ENCODE results near the gene SAT2. TPM values are rescaled to one million over a fixed set of nuclear protein-coding genes. Genes with fewer than 3 reads are reported as not detected.
A peak's percentile ranks its signal among the peaks of the same experiment; 100 is the strongest.

SAT2 gene
- total and polyA plus RNA-seq, 2 of the 13 experiments (the other 11 are each of a cell fraction or from before 2014, with no cell fraction given): 37.6 to 93.7 TPM

DNA sequence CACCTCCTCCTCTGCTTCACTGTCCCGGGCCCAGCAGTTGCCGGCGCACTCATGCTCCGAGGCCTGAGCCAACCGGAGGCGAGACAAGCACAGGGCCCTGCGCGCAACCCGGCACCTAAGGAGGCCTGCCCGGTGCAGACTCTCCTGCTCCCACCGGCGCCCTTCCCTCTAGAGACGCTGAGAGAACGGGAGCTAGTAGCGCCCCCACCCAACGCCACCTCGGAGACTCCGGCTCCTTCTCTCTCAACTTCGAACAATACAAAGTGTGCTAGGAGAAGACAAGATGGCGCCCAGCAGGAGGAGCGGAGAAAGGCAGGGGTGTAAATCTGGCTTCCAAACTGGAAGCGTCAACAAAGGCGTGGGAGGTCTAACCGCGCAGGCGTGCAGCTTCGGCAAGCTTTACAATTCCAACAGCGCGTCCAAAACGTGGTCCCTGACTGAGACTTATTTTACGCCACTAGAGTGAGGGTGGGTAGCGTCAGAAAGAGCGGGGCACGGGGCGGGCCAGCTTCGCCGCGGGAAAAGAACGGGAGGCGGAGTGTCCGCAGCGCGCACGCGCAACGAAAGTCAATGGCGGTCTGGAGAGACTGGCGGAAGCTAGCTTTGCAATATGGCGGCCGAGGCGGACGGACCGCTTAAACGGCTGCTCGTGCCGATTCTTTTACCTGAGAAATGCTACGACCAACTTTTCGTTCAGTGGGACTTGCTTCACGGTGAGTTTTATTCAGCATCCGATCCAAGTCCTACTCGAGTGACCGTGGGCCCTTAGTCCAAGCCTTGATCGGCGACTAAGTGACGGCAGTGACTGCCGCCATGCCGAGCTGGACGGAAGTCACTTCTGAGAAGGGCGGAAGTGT, 44.1 kb downstream of the SAT2 start, which contains the start of gene MPDU1 (continued):
- TF ChIP-seq, protein P1, sequence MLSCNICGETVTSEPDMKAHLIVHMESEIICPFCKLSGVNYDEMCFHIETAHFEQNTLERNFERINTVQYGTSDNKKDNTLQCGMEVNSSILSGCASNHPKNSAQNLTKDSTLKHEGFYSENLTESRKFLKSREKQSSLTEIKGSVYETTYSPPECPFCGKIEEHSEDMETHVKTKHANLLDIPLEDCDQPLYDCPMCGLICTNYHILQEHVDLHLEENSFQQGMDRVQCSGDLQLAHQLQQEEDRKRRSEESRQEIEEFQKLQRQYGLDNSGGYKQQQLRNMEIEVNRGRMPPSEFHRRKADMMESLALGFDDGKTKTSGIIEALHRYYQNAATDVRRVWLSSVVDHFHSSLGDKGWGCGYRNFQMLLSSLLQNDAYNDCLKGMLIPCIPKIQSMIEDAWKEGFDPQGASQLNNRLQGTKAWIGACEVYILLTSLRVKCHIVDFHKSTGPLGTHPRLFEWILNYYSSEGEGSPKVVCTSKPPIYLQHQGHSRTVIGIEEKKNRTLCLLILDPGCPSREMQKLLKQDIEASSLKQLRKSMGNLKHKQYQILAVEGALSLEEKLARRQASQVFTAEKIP (CRISPR knock-in tag; IDR thresholded peaks at IDR 0.05; ENCODE audit: borderline replicate concordance): no peak
- TF ChIP-seq ZFY (CRISPR knock-in tag; IDR thresholded peaks at IDR 0.05) (peak; percentile 66), PHF8 (CRISPR knock-in tag; IDR thresholded peaks at IDR 0.05) (peak; percentile 93), ZNF501 (CRISPR knock-in tag; IDR thresholded peaks at IDR 0.05) (peak; percentile 86), ZNF263 (CRISPR knock-in tag; IDR thresholded peaks at IDR 0.05) (no peak; the same call in 1 of the 2 replicates), ZNF678 (CRISPR knock-in tag; IDR thresholded peaks at IDR 0.05) (0 out of 2 replicates have a peak, but pooled peaks have one; percentile 17), ARNT (IDR thresholded peaks at IDR 0.05) (no peak), KLF11 (CRISPR knock-in tag; IDR thresholded peaks at IDR 0.05) (0 out of 2 replicates have a peak, but pooled peaks have one; percentile 37), ZNF607 (CRISPR knock-in tag; IDR thresholded peaks at IDR 0.05; ENCODE audit: borderline replicate concordance) (peak; percentile 87; the same call in 1 of the 2 replicates), ZNF563 (CRISPR knock-in tag; IDR thresholded peaks at IDR 0.05) (no peak), MYC (CRISPR knock-in tag; IDR thresholded peaks at IDR 0.05; ENCODE audit: borderline replicate concordance) (peak; percentile 91), HNRNPUL1 (IDR thresholded peaks at IDR 0.05; ENCODE audit: low read depth, low read length) (no peak), KDM5A (IDR thresholded peaks at IDR 0.05; ENCODE audit: borderline replicate concordance, low read length) (peak; percentile 82), ATF7 (IDR thresholded peaks at IDR 0.05) (no peak), ATF7 (CRISPR knock-in tag; IDR thresholded peaks at IDR 0.05) (no peak), GFI1 (CRISPR knock-in tag; IDR thresholded peaks at IDR 0.05; ENCODE audit: borderline replicate concordance) (peak; percentile 59; the same call in 1 of the 2 replicates), ZEB1 (IDR thresholded peaks at IDR 0.05; ENCODE audit: insufficient replicate concordance, low read depth) (no peak), PHF5A (CRISPR knock-in tag; IDR thresholded peaks at IDR 0.05; ENCODE audit: low read depth, unreplicated experiment) (peak; percentile 55)
- TF ChIP-seq, protein P2, sequence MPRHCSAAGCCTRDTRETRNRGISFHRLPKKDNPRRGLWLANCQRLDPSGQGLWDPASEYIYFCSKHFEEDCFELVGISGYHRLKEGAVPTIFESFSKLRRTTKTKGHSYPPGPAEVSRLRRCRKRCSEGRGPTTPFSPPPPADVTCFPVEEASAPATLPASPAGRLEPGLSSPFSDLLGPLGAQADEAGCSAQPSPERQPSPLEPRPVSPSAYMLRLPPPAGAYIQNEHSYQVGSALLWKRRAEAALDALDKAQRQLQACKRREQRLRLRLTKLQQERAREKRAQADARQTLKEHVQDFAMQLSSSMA (CRISPR knock-in tag; IDR thresholded peaks at IDR 0.05): peak; percentile 88; the same call in 1 of the 2 replicates
- TF ChIP-seq, protein P3, sequence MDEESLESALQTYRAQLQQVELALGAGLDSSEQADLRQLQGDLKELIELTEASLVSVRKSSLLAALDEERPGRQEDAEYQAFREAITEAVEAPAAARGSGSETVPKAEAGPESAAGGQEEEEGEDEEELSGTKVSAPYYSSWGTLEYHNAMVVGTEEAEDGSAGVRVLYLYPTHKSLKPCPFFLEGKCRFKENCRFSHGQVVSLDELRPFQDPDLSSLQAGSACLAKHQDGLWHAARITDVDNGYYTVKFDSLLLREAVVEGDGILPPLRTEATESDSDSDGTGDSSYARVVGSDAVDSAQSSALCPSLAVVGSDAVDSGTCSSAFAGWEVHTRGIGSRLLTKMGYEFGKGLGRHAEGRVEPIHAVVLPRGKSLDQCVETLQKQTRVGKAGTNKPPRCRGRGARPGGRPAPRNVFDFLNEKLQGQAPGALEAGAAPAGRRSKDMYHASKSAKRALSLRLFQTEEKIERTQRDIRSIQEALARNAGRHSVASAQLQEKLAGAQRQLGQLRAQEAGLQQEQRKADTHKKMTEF (CRISPR knock-in tag; IDR thresholded peaks at IDR 0.05): peak; percentile 60
- TF ChIP-seq, protein P4, sequence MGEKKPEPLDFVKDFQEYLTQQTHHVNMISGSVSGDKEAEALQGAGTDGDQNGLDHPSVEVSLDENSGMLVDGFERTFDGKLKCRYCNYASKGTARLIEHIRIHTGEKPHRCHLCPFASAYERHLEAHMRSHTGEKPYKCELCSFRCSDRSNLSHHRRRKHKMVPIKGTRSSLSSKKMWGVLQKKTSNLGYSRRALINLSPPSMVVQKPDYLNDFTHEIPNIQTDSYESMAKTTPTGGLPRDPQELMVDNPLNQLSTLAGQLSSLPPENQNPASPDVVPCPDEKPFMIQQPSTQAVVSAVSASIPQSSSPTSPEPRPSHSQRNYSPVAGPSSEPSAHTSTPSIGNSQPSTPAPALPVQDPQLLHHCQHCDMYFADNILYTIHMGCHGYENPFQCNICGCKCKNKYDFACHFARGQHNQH (CRISPR knock-in tag; IDR thresholded peaks at IDR 0.05): peak; percentile 82; the same call in 1 of the 2 replicates
- TF ChIP-seq, protein P5, sequence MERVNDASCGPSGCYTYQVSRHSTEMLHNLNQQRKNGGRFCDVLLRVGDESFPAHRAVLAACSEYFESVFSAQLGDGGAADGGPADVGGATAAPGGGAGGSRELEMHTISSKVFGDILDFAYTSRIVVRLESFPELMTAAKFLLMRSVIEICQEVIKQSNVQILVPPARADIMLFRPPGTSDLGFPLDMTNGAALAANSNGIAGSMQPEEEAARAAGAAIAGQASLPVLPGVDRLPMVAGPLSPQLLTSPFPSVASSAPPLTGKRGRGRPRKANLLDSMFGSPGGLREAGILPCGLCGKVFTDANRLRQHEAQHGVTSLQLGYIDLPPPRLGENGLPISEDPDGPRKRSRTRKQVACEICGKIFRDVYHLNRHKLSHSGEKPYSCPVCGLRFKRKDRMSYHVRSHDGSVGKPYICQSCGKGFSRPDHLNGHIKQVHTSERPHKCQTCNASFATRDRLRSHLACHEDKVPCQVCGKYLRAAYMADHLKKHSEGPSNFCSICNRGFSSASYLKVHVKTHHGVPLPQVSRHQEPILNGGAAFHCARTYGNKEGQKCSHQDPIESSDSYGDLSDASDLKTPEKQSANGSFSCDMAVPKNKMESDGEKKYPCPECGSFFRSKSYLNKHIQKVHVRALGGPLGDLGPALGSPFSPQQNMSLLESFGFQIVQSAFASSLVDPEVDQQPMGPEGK (CRISPR knock-in tag; IDR thresholded peaks at IDR 0.05): no peak; the same call in 1 of the 2 replicates

All from HepG2 (cell line).